Bronchial epithelial cell (primary cell): ENCODE data around the gene TAS1R3. TPM values are rescaled to one million over a fixed set of nuclear protein-coding genes. Genes with fewer than 3 reads are reported as not detected.
A peak's percentile ranks its signal among the peaks of the same experiment; 100 is the strongest.

ENCODE experiments used
- DNase-seq: peaks from one replicate; pipeline ENCODE4 v3.0.0-alpha.2; 2010; ENCODE audit warnings: low read depth
- FAIRE-seq: peaks from 2 replicates; lab custom pipeline; 2011; peaks lifted over from hg19 to GRCh38; lab: Jason Lieb, UNC
- H3K27me3 ChIP-seq: 2 replicates; pipeline ENCODE4 v1.5.1; 2011; ENCODE audit warnings: low read length; ENCODE audit not compliant: control insufficient read depth, insufficient read depth
- H3K36me3 ChIP-seq: 2 replicates; pipeline ENCODE4 v1.5.1; 2011; ENCODE audit warnings: low read length; ENCODE audit not compliant: control insufficient read depth, insufficient read depth
- H3K4me3 ChIP-seq: 2 replicates; pipeline ENCODE4 v1.5.1; 2011; ENCODE audit warnings: mild to moderate bottlenecking, low read depth, low read length, control low read depth
- total RNA-seq: library from RNA; depleted of rRNA; stranded (reverse); fragments of >200 nt; gene quantifications from 2 replicates; pipeline ENCODE4 v1.2.1, GENCODE V29; 2014
- TF ChIP-seq, protein P1 (sequence below): IDR thresholded peaks from 2 replicates; pipeline ENCODE4 v1.5.1; 2011; ENCODE audit warnings: mild to moderate bottlenecking, moderate library complexity, low read length, control low read depth, inconsistent platforms; ENCODE audit not compliant: insufficient read depth, severe bottlenecking

The TAS1R3 gene
- total RNA-seq, 1 donor from 2014 or later: 0.26 TPM

DNA sequence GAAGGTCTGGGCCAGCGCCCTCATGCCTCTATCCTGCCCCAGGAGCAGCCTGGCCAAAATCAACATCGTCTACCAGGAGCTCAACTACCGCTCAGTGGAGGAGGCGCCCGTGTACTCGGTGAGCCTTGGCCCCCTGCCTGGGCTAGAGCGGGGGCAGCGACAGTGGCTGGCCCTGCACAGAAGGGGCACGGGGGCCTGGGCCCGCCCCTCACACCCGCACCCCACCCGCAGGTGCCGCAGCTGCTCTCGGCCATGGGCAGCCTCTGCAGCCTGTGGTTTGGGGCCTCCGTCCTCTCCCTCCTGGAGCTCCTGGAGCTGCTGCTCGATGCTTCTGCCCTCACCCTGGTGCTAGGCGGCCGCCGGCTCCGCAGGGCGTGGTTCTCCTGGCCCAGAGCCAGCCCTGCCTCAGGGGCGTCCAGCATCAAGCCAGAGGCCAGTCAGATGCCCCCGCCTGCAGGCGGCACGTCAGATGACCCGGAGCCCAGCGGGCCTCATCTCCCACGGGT lies 40.0 kb upstream of the TAS1R3 start:
- FAIRE-seq (no peak), DNase-seq (no peak)
- TF ChIP-seq, protein P1, sequence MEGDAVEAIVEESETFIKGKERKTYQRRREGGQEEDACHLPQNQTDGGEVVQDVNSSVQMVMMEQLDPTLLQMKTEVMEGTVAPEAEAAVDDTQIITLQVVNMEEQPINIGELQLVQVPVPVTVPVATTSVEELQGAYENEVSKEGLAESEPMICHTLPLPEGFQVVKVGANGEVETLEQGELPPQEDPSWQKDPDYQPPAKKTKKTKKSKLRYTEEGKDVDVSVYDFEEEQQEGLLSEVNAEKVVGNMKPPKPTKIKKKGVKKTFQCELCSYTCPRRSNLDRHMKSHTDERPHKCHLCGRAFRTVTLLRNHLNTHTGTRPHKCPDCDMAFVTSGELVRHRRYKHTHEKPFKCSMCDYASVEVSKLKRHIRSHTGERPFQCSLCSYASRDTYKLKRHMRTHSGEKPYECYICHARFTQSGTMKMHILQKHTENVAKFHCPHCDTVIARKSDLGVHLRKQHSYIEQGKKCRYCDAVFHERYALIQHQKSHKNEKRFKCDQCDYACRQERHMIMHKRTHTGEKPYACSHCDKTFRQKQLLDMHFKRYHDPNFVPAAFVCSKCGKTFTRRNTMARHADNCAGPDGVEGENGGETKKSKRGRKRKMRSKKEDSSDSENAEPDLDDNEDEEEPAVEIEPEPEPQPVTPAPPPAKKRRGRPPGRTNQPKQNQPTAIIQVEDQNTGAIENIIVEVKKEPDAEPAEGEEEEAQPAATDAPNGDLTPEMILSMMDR: no peak
- peaks cover 5% of the 10 kb centered on the region for H3K36me3 ChIP-seq
- no peaks in the 10 kb centered on the region for H3K27me3 ChIP-seq
- H3K4me3 ChIP-seq: no peak overlapping the region

DNA sequence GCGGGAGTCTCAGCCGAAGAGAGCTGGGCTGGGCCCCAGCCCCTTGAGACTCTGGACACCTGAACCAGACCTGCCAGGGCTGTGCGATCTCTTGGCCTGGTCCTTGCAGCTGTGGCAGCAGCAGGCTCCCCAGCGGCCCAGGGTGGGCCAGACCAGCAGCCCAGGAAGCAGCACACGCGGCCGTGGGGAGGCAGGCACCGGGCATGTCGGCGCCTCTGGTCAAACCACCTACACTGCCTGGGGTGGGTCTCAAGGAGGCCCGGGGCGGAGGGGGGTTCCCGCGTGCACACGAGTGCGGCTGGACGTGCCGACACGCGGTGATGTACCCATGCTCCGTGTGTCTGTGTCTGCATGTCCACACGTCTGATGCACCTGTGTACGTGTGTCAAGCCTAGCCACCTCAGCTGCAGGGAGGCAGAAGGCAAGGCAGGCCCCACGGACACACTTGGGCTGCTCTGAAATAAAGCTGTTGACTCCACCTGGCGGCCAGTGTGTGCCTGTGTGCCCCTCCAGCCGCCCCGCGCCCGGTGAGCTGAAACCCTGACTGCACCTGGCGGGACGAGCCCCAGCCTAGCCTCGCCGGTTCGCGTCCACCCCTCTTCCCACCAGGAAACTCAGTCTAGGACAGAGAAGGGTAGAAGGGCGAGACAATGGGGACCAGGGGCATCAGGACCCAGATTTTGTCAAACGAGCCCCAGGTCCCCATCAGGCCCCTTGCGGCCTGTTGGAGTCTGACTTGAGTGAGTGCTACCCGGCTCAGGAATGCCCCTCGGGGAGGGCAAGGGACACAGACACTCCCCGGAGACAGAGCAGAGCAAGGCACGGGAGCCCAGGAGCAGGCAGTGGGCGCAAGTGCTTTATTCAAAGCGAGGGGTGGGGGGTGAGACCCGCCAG lies 39.3 kb upstream of the TAS1R3 start:
- TF ChIP-seq, protein P1: peak; percentile 90
- FAIRE-seq: no peak
- no peak overlapping the region for H3K4me3 ChIP-seq
- peaks cover 5% of the 10 kb centered on the region for H3K36me3 ChIP-seq
- H3K27me3 ChIP-seq: no peaks in the 10 kb centered on the region
- DNase-seq: peak; percentile 63

DNA sequence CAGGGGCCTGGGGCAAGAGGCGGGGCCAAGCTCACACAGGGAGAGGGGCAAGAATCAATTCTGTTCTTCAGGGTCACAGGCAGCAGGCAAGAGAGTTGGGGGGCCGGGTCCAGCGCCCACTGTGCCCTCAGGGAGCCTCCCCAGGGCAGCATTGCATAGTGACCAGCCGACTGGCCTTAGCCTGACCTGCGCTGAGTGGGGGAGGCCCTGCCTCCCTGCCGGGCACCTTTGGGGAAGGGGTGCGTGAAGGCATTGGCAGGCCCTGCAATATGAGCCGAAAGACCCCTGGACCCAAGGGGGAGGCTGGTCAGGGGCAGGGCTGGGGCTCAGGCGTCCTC lies 38.7 kb upstream of the TAS1R3 start:
- H3K27me3 ChIP-seq: no peaks in the 10 kb centered on the region
- H3K36me3 ChIP-seq: peaks cover 5% of the 10 kb centered on the region
- DNase-seq: no peak
- FAIRE-seq: no peak
- no peak overlapping the region for H3K4me3 ChIP-seq
- TF ChIP-seq, protein P1: no peak

DNA sequence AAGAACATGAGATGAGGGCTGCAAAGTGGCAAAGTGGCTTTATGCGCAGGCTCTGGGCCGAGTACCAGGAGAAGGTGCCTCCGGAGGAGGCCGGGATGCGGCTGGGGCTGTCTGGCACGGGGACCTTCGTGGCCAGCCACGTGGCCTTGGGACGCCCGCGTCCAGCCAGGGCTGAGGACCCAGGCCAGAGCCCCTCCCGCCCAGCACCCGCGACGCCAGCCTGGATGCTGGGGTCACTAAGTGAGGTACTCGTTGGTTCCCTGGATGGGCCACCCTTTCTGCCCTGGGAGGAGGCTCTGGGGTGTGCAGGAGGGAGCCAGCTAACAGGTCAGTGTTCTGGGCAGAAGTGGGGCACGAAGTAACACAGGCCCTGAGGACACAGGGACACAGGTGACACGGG lies 38.2 kb upstream of the TAS1R3 start:
- FAIRE-seq (no peak), DNase-seq (no peak)
- peaks cover 5% of the 10 kb centered on the region for H3K36me3 ChIP-seq
- TF ChIP-seq, protein P1: no peak
- no peaks in the 10 kb centered on the region for H3K27me3 ChIP-seq
- H3K4me3 ChIP-seq: no peak overlapping the region

DNA sequence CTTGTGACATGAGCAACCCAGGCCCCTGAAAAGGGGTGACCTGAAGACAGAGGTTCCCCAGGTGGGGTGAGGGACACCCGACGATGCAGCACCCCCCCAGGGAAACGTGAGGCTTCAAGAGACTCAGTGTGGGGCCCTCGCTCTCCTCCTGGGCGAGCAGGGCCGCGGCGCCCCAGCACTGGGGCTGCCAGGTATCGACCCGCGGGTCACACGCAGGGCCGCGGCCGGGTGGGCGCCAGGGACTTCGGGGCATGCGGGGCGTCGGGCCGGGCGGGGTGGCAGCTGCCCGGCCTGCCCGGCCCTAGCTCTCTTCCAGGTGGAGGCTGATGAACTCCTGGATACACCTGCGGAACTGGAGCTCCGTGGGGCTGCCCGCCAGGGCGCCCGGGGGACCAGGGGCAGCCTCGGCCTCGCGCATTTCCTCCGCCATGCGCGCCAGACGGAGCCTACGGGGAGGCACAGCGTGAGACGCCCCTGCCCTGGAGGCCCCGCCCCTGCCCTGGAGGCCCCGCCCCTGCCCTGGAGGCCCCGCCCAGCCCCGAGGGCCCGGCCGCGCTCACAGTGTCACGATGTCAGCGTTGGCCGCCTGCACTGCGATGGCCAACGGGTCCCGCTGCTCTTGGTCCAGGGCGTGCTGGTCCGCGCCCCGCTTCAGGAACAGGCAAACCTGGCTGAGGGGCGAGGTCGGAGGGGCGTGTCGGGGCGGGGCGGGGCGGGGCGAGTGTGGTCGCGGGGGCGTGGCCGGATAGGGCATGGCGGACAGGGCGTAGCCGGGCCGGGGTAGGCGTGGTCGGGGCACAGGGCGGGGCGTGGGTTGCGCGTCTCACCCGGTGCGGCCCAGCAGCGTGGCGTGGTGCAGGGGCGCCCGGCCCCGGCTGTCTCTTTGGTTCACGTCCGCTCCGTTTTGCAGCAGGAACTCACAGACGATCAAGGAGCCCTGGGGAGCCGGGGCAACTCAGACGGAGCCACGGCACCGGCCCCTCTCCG lies 37.5 kb upstream of the TAS1R3 start:
- FAIRE-seq: no peak
- H3K27me3 ChIP-seq: no peaks in the 10 kb centered on the region
- DNase-seq: no peak

More for the DNA sequence above, 37.5 kb upstream of the TAS1R3 start:
- TF ChIP-seq, protein P1: no peak
- Histone ChIP-seq H3K4me3 (no peak overlapping the region), H3K36me3 (peaks cover 5% of the 10 kb centered on the region)
